ENCODE measurements around the gene ROR1.

DNA sequence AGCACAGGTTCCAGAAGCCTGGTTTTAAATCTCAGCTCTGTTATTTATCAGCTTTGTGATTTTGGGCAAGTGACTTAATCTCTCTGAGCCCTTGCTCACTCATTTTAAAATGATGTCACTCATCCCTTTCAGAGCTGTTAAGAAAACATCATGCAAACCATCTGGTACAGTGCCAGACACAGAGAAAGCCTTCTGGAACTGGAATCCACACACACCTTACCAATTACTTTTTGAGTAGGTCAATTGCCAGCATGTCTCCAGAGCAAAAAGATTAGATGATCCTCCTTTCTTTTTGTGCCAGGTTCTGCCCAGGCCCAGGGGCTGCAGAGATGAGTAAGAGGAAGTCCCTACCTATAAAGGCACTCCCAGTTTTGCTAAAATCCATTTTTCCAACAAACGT lies 61.3 kb downstream of the ROR1 start:
- TF ChIP-seq, protein P1, sequence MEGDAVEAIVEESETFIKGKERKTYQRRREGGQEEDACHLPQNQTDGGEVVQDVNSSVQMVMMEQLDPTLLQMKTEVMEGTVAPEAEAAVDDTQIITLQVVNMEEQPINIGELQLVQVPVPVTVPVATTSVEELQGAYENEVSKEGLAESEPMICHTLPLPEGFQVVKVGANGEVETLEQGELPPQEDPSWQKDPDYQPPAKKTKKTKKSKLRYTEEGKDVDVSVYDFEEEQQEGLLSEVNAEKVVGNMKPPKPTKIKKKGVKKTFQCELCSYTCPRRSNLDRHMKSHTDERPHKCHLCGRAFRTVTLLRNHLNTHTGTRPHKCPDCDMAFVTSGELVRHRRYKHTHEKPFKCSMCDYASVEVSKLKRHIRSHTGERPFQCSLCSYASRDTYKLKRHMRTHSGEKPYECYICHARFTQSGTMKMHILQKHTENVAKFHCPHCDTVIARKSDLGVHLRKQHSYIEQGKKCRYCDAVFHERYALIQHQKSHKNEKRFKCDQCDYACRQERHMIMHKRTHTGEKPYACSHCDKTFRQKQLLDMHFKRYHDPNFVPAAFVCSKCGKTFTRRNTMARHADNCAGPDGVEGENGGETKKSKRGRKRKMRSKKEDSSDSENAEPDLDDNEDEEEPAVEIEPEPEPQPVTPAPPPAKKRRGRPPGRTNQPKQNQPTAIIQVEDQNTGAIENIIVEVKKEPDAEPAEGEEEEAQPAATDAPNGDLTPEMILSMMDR (IDR thresholded peaks at IDR 0.05), result no peak
- TF ChIP-seq POLR2A (IDR thresholded peaks at IDR 0.05), result no peak

Data from uterus (tissue), 2 donors.